DND-41 (cell line): ENCODE measurements around the gene PWWP2B.
A peak's percentile ranks its signal among the peaks of the same experiment; 100 is the strongest.

Source experiments
- ATAC-seq: fragments of 200-7000 bp; cut with Tn5 transposase; 3 replicates; pipeline ENCODE4 v1.9.1; 2021; ENCODE audit warnings: low read depth; ENCODE audit not compliant: insufficient read depth
- DNase-seq: peaks from one replicate; pipeline ENCODE4 v3.0.0-alpha.2; 2020
- H2AFZ ChIP-seq: 2 replicates; pipeline ENCODE4 v1.6.0; 2012; ENCODE audit warnings: low read depth, low read length
- H3K27ac ChIP-seq: 2 replicates; pipeline ENCODE4 v1.5.1; 2012; ENCODE audit warnings: low read length, inconsistent platforms
- H3K27me3 ChIP-seq: fragments of 200-600 bp; sonication (generic); 2 replicates; pipeline ENCODE4 v1.6.0; 2012; ENCODE audit warnings: low read length, mild to moderate bottlenecking, inconsistent platforms; ENCODE audit not compliant: insufficient read depth, poor library complexity
- H3K36me3 ChIP-seq: 2 replicates; pipeline ENCODE4 v1.5.1; 2012; ENCODE audit warnings: low read length, inconsistent platforms; ENCODE audit not compliant: insufficient read depth
- H3K4me1 ChIP-seq: 2 replicates; pipeline ENCODE4 v1.5.1; 2012; ENCODE audit warnings: mild to moderate bottlenecking, low read length; ENCODE audit not compliant: insufficient read depth
- H3K4me2 ChIP-seq: 2 replicates; pipeline ENCODE4 v1.6.0; 2012; ENCODE audit warnings: mild to moderate bottlenecking, moderate library complexity, low read length, inconsistent platforms; ENCODE audit not compliant: insufficient read depth
- H3K4me3 ChIP-seq, 2 experiments: fragments of 200-600 bp in 1 of 2; shearing (Covaris generic) in 1 of 2; 2 replicates each; pipeline ENCODE4 v1.5.1; 2012 to 2016; ENCODE audit warnings: inconsistent platforms in 2 of 2, low read length in 2 of 2, mild to moderate bottlenecking in 2 of 2, low read depth in 1 of 2, moderate library complexity in 1 of 2
- H3K79me2 ChIP-seq: 2 replicates; pipeline ENCODE4 v1.6.0; 2012; ENCODE audit warnings: low read length, inconsistent platforms; ENCODE audit not compliant: insufficient read depth
- H3K9ac ChIP-seq: 2 replicates; pipeline ENCODE4 v1.6.0; 2012; ENCODE audit warnings: low read depth, mild to moderate bottlenecking, inconsistent platforms, low read length, moderate library complexity
- H3K9me3 ChIP-seq: 2 replicates; pipeline ENCODE4 v1.5.1; 2012; ENCODE audit warnings: low read length, moderate library complexity, mild to moderate bottlenecking, inconsistent platforms; ENCODE audit not compliant: insufficient read depth, severe bottlenecking
- H4K20me1 ChIP-seq: 2 replicates; pipeline ENCODE4 v1.6.0; 2012; ENCODE audit warnings: low read length; ENCODE audit not compliant: insufficient read depth
- CTCF ChIP-seq: IDR thresholded peaks from 2 replicates; pipeline ENCODE4 v1.5.1; 2012; ENCODE audit warnings: borderline replicate concordance, low read length, moderate library complexity, mild to moderate bottlenecking; ENCODE audit not compliant: poor library complexity, severe bottlenecking; ENCODE audit errors: extremely low read depth
- EZH2 ChIP-seq: IDR thresholded peaks from 3 replicates; pipeline ENCODE4 v1.6.1; 2012; ENCODE audit warnings: borderline replicate concordance, low read depth, mild to moderate bottlenecking, moderate library complexity, low read length, inconsistent platforms; ENCODE audit not compliant: severe bottlenecking

Gene PWWP2B

GRCh38 chr10:132357286-132358058 lies 39.5 kb upstream of the PWWP2B start:
- TF ChIP-seq EZH2 (no peak), CTCF (no peak)
- no peaks in the 10 kb centered on the region for H3K27me3 ChIP-seq
- H3K36me3 ChIP-seq: no peaks in the 10 kb centered on the region; the same call in 1 of the 2 replicates
- no peaks in the 10 kb centered on the region for H3K79me2 ChIP-seq
- no peak overlapping the region for H2AFZ ChIP-seq
- H3K4me3 ChIP-seq: no peak overlapping the region
- no peaks in the 10 kb centered on the region for H3K4me1 ChIP-seq
- H3K4me2 ChIP-seq: no peak overlapping the region
- no peak for ATAC-seq
- no peak overlapping the region for H3K27ac ChIP-seq
- H4K20me1 ChIP-seq: no peaks in the 10 kb centered on the region; the same call in 1 of the 2 replicates
- no peak for DNase-seq
- H3K9ac ChIP-seq: no peak overlapping the region
- H3K9me3 ChIP-seq: no peaks in the 10 kb centered on the region

GRCh38 chr10:132359305-132360040 lies 37.5 kb upstream of the PWWP2B start:
- Histone ChIP-seq H3K4me2 (no peak overlapping the region), H3K27me3 (no peaks in the 10 kb centered on the region), H3K9ac (no peak overlapping the region), H4K20me1 (no peaks in the 10 kb centered on the region), H3K36me3 (no peaks in the 10 kb centered on the region), H3K27ac (no peak overlapping the region), H3K4me3 (no peak overlapping the region), H2AFZ (no peak overlapping the region), H3K4me1 (no peaks in the 10 kb centered on the region), H3K79me2 (no peaks in the 10 kb centered on the region), H3K9me3 (no peaks in the 10 kb centered on the region)
- no peak for DNase-seq
- TF ChIP-seq EZH2 (no peak), CTCF (no peak)
- no peak for ATAC-seq

DNA sequence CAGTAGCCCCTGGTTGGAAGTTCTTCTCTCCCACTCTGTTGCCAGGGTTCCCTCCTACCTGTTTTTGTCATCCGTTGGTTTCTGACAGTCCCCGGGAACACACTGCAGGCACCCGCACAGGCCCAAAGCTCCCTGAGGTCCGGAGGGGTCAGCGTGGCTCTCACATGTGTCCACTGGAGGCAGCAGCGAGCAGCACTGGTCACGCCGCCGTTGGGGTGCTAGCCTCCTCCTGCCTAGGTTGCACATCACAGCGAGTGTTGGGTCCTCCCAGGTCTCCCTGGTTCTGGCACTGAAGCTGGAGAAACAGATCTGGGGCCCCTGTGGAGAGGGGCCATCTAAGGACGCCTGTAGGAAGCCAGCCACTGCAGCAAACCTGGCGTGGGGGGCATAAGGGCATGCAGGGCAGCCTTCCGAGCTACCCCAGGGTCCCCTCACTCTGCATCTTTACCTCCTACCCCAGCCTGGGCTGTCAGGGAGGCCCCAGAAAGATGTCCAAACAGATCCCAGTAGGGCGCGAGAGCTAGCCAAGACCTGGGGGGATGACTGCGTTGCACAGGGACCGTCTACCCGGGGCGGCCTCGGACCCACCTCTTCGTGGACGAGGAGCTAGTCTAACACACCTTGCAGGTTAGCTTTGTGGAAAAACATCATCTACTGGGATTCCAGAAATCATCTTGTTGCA lies 36.1 kb upstream of the PWWP2B start:
- peak; percentile 33 for DNase-seq
- TF ChIP-seq CTCF: peak; percentile 71
- TF ChIP-seq EZH2: no peak
- Histone ChIP-seq H2AFZ (no peak overlapping the region), H3K4me2 (no peak overlapping the region), H3K27ac (no peak overlapping the region), H3K27me3 (no peaks in the 10 kb centered on the region), H3K4me1 (no peaks in the 10 kb centered on the region), H3K9ac (no peak overlapping the region), H3K9me3 (no peaks in the 10 kb centered on the region), H3K4me3 (no peak overlapping the region), H3K36me3 (no peaks in the 10 kb centered on the region), H4K20me1 (no peaks in the 10 kb centered on the region), H3K79me2 (no peaks in the 10 kb centered on the region)
- ATAC-seq: peak; percentile 70; the same call in 2 of the 3 replicates
